Thyroid gland (tissue), 4 donors: ENCODE measurements around the gene CDAN1.

Experiments
- CTCF ChIP-seq, 6 experiments: fragments of 200-600 bp in 3 of 6; fragments of 450-650 bp in 3 of 6; sonication (generic) in 3 of 6; IDR thresholded peaks; one replicate each; pipeline ENCODE4 v1.5.1; 2016 to 2019; ENCODE audit warnings: antibody characterized with exemption in 6 of 6, mild to moderate bottlenecking in 2 of 6, inconsistent platforms in 1 of 6, moderate library complexity in 1 of 6
- POLR2A ChIP-seq, 2 donors: fragments of 450-650 bp; IDR thresholded peaks; one replicate each; pipeline ENCODE4 v1.6.1; 2017; ENCODE audit warnings: antibody characterized with exemption in 2 of 2, mild to moderate bottlenecking in 2 of 2, moderate library complexity in 1 of 2

- TF ChIP-seq CTCF (IDR thresholded peaks at IDR 0.05): no peak
- no peak for TF ChIP-seq POLR2A (IDR thresholded peaks at IDR 0.05)
Measured at GRCh38 chr15:42728972-42729371, 8.0 kb downstream of the CDAN1 start.
